Measurements from ENCODE around the gene GRIA4.

DNA sequence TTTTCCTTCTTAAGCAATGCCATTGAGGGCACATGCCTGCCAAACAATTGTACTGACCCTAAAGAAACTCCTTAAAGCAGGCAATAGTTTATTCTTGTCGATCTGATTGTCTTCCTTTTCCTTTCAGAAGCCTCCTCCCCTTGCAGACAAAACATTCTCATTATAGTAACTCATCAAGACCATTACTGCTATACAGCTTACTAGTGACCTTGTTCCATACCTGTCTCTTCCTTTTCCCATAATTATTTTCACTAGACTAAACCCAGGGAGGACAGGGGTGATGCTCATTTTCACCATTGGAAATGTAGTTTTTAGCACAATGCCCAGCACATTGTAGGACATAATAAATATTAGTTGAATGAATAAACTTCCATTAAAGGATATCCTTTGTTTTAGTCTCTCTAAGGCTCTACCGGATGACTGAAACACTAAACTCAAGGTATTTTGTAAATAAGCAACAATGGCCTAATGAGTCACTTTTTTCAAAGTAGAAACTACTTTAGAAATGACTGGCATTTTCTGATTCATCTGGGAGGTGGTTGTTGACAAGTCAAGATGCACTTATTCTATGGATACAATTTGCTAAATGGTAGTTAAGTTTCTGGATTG is 421.4 kb downstream of the GRIA4 start:
- TF ChIP-seq, protein P1, sequence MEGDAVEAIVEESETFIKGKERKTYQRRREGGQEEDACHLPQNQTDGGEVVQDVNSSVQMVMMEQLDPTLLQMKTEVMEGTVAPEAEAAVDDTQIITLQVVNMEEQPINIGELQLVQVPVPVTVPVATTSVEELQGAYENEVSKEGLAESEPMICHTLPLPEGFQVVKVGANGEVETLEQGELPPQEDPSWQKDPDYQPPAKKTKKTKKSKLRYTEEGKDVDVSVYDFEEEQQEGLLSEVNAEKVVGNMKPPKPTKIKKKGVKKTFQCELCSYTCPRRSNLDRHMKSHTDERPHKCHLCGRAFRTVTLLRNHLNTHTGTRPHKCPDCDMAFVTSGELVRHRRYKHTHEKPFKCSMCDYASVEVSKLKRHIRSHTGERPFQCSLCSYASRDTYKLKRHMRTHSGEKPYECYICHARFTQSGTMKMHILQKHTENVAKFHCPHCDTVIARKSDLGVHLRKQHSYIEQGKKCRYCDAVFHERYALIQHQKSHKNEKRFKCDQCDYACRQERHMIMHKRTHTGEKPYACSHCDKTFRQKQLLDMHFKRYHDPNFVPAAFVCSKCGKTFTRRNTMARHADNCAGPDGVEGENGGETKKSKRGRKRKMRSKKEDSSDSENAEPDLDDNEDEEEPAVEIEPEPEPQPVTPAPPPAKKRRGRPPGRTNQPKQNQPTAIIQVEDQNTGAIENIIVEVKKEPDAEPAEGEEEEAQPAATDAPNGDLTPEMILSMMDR (conservative IDR thresholded peaks at IDR 0.05; ENCODE audit: low read depth, low read length): no peak
- TF ChIP-seq EZH2 (IDR thresholded peaks at IDR 0.05; ENCODE audit: borderline replicate concordance, low read depth, low read length, poor library complexity, severe bottlenecking): no peak

All from A673 (cell line).